HepG2 (cell line): ENCODE data around the gene PARP3. TPM values are rescaled to one million over a fixed set of nuclear protein-coding genes. Genes with fewer than 3 reads are reported as not detected.

Experiments
- ATAC-seq: fragments of 200-7000 bp; cut with Tn5 transposase; 3 replicates; pipeline ENCODE4 v1.9.1; 2020; ENCODE audit warnings: mild to moderate bottlenecking, moderate library complexity
- BruUV-seq: library from RNA; stranded (reverse); fragments of 400-500 nt; replicated peaks from 2 replicates; lab custom pipeline; 2021; lab: Mats Ljungman, UMichigan
- CTCF ChIA-PET: fragments of 300-600 bp; formaldehyde crosslinking; extraction: SDS; loops from one replicate; lab custom pipeline; 2021; ENCODE audit warnings: low total read pairs, inconsistent platforms, low intra/inter-chr PET ratio; lab: Yijun Ruan, JAX
- POLR2A ChIA-PET: fragments of 350-600 bp; sonication (Branson Sonifier 250); formaldehyde crosslinking; loops from one replicate; lab custom pipeline; 2020; ENCODE audit warnings: antibody characterized with exemption, inconsistent platforms; lab: Yijun Ruan, JAX
- DNase-seq: peaks from one replicate; pipeline ENCODE4 v3.0.0-alpha.2; 2015; ENCODE audit warnings: low spot score
- FAIRE-seq: peaks from 3 replicates; lab custom pipeline; 2011; peaks lifted over from hg19 to GRCh38; lab: Jason Lieb, UNC
- H2AFZ ChIP-seq: one replicate; pipeline ENCODE4 v1.6.1; 2011; ENCODE audit warnings: low read length, inconsistent platforms
- H3K27ac ChIP-seq: fragments of 300-600 bp; 3 replicates; pipeline ENCODE4 v1.8.0; 2011; ENCODE audit warnings: mixed run types, mild to moderate bottlenecking, mixed read lengths, low read length, inconsistent platforms; ENCODE audit not compliant: insufficient read depth; ENCODE audit errors: extremely low read length
- H3K27me3 ChIP-seq, 2 experiments: fragments of 200-600 bp in 1 of 2; 2 replicates in 1 of 2; 3 replicates in 1 of 2; pipeline versions ENCODE4 v1.6.0 to v1.8.0; 2011; ENCODE audit warnings: low read length in 2 of 2, mild to moderate bottlenecking in 2 of 2, moderate library complexity in 2 of 2, inconsistent platforms in 1 of 2; ENCODE audit not compliant: insufficient read depth in 2 of 2, control insufficient read depth in 1 of 2
- H3K36me3 ChIP-seq, 2 experiments: fragments of 200-600 bp in 1 of 2; replicated peaks in 1 of 2; 2 replicates in 1 of 2; 3 replicates in 1 of 2; pipeline versions ENCODE4 v1.5.1 to v1.8.0; 2011; ENCODE audit warnings: low read length in 2 of 2, inconsistent platforms in 1 of 2; ENCODE audit not compliant: insufficient read depth in 2 of 2, control insufficient read depth in 1 of 2
- H3K4me1 ChIP-seq: 2 replicates; pipeline ENCODE4 v1.5.1; 2012; ENCODE audit warnings: low read length, inconsistent platforms; ENCODE audit not compliant: insufficient read depth
- H3K4me2 ChIP-seq: 2 replicates; pipeline ENCODE4 v1.6.0; 2011; ENCODE audit warnings: low read depth, low read length, inconsistent platforms
- H3K4me3 ChIP-seq, 3 experiments: fragments of 200-600 bp in 1 of 3; sonication (generic), shearing (Covaris generic) in 1 of 3; replicated peaks in 1 of 3; 2 replicates each; pipeline ENCODE4 v1.5.1; 2011 to 2016; ENCODE audit warnings: low read length in 3 of 3, inconsistent platforms in 2 of 3, low read depth in 2 of 3, mild to moderate bottlenecking in 2 of 3, control low read depth in 1 of 3, mixed read lengths in 1 of 3; ENCODE audit not compliant: insufficient read depth in 1 of 3
- H3K79me2 ChIP-seq: one replicate; pipeline ENCODE4 v1.6.1; 2011; ENCODE audit warnings: low read length, inconsistent platforms; ENCODE audit not compliant: insufficient read depth
- H3K9ac ChIP-seq: 2 replicates; pipeline ENCODE4 v1.6.0; 2011; ENCODE audit warnings: mild to moderate bottlenecking, low read depth, low read length, inconsistent platforms; ENCODE audit not compliant: insufficient read depth
- H3K9me3 ChIP-seq: 2 replicates; pipeline ENCODE4 v1.5.1; 2012; ENCODE audit warnings: mild to moderate bottlenecking, low read length
- H4K20me1 ChIP-seq: 2 replicates; pipeline ENCODE4 v1.6.0; 2011; ENCODE audit warnings: inconsistent platforms, mild to moderate bottlenecking, low read length, moderate library complexity; ENCODE audit not compliant: insufficient read depth
- CSRNP2 ChIP-seq: sonication (generic); formaldehyde crosslinking; conservative IDR thresholded peaks from 2 replicates; pipeline ENCODE4 v1.8.0; 2022; ENCODE audit warnings: low read depth, missing genetic modification reagents
- HNF1B ChIP-seq: sonication (generic); formaldehyde crosslinking; IDR thresholded peaks from 2 replicates; pipeline ENCODE4 v1.5.1; 2020; ENCODE audit warnings: mild to moderate bottlenecking, moderate library complexity, missing genetic modification reagents
- SOX6 ChIP-seq, 2 experiments: fragments of 450-650 bp in 1 of 2; sonication (generic) in 1 of 2; formaldehyde crosslinking in 1 of 2; IDR thresholded peaks; 2 replicates each; pipeline versions ENCODE4 v1.4.0 to v1.6.1; 2017 to 2020; ENCODE audit warnings: antibody characterized with exemption in 1 of 2, mild to moderate bottlenecking in 1 of 2, missing genetic modification reagents in 1 of 2
- TCF12 ChIP-seq, 2 experiments: fragments of 450-650 bp in 1 of 2; sonication (generic) in 1 of 2; formaldehyde crosslinking in 1 of 2; IDR thresholded peaks; 2 replicates each; pipeline versions ENCODE4 v1.6.1 to v1.8.0; 2017 to 2022; ENCODE audit warnings: antibody characterized with exemption in 1 of 2, mild to moderate bottlenecking in 1 of 2, missing genetic modification reagents in 1 of 2, moderate library complexity in 1 of 2
- ZFP82 ChIP-seq: sonication (generic); formaldehyde crosslinking; IDR thresholded peaks from 2 replicates; pipeline ENCODE4 v1.5.1; 2020; ENCODE audit warnings: mild to moderate bottlenecking, missing genetic modification reagents, borderline replicate concordance
- ZMYM4 ChIP-seq: sonication (generic); formaldehyde crosslinking; IDR thresholded peaks from 2 replicates; pipeline ENCODE4 v1.8.1; 2023; ENCODE audit warnings: mild to moderate bottlenecking, missing genetic modification reagents
- ZNF274 ChIP-seq: sonication (generic); formaldehyde crosslinking; IDR thresholded peaks from 2 replicates; pipeline ENCODE4 v1.5.1; 2020; ENCODE audit warnings: mild to moderate bottlenecking, missing genetic modification reagents
- ZNF33A ChIP-seq: sonication (generic); formaldehyde crosslinking; IDR thresholded peaks from 2 replicates; pipeline ENCODE4 v1.5.1; 2020; ENCODE audit warnings: missing genetic modification reagents, mild to moderate bottlenecking, moderate library complexity, borderline replicate concordance
- ZNF574 ChIP-seq: sonication (generic); formaldehyde crosslinking; IDR thresholded peaks from 2 replicates; pipeline ENCODE4 v1.4.0; 2020; ENCODE audit warnings: missing genetic modification reagents
- ZUFSP ChIP-seq: sonication (generic); formaldehyde crosslinking; IDR thresholded peaks from 2 replicates; pipeline ENCODE4 v1.9.0; 2021; ENCODE audit warnings: missing genetic modification reagents, mild to moderate bottlenecking, borderline replicate concordance
- in situ Hi-C: cut with HindIII; loops from 2 replicates; pipeline ENCODE4 v1.10.0; 2017; ENCODE audit warnings: low pct_unique_long_range_greater_than_20kb; ENCODE audit not compliant: extremely low pct_ligation_motif_present
- intact Hi-C: fragments of 100-400 bp; cut with micrococcal nuclease; formaldehyde crosslinking; loops from one replicate; pipeline ENCODE4 v1.10.0; 2022; ENCODE audit not compliant: unreplicated experiment
- polyA plus RNA-seq, 8 experiments: library from polyadenylated mRNA; depleted of rRNA in 3 of 8; stranded (reverse) in 7 of 8; unstranded in 1 of 8; fragments of >200 nt; fragmentation: Illumina TruSeq in 4 of 8; extraction: Trizol in 4 of 8; gene quantifications; 2 replicates each; pipeline versions ENCODE4 v1.2.1 to v1.2.3, GENCODE V29; 2011 to 2016; ENCODE audit warnings: low read depth in 4 of 8, missing spikeins in 1 of 8, mixed read lengths in 1 of 8; ENCODE audit not compliant: insufficient read depth in 1 of 8
- total RNA-seq, 5 experiments: library from RNA; depleted of rRNA; stranded (reverse); fragments of >200 nt; fragmentation: Illumina TruSeq; extraction: Trizol; gene quantifications; 2 replicates each; pipeline ENCODE4 v1.2.3, GENCODE V29; 2016; ENCODE audit warnings: low read depth in 1 of 5

Gene PARP3
- total and polyA plus RNA-seq, 2 of the 13 experiments (the other 11 are each of a cell fraction or from before 2014, with no cell fraction given) = 11.2 to 21.5 TPM

- TF ChIP-seq ZUFSP (CRISPR knock-in tag) (no peak), ZMYM4 (no peak), ZFP82 (peak; percentile 88; the same call in 1 of the 2 replicates), HNF1B (CRISPR knock-in tag) (no peak), ZNF274 (CRISPR knock-in tag) (no peak)
Observed at GRCh38 chr3:51983578-51984268, 41.6 kb downstream of the PARP3 start (continued).

- peaks cover 0 to 1% of the 10 kb centered on the region in 2 experiments; a peak in 2 of 5 replicates for H3K36me3 ChIP-seq
- FAIRE-seq (no peak), ATAC-seq (no peak), DNase-seq (no peak)
- CTCF ChIA-PET = no interaction called here
- no TSS peak for BruUV-seq
- no peaks in the 10 kb centered on the region for H4K20me1 ChIP-seq
- peak overlapping the region; percentile 94 for H3K27ac ChIP-seq
- in situ Hi-C loops = no loop called here
- POLR2A ChIA-PET = interaction anchor here (1.2 to 6.4 kb wide), 7 partner anchors 9 to 485 kb away, joined by 4 to 187 read pairs (median 59); partner anchors contain the start of genes ABHD14A, ABHD14B, PARP3 and PCBP4
- intact Hi-C loops = no loop called here
- peak overlapping the region; percentile 98 for H3K4me2 ChIP-seq
- H3K79me2 ChIP-seq = peaks cover 17% of the 10 kb centered on the region
- H3K9me3 ChIP-seq = no peaks in the 10 kb centered on the region
- no peak overlapping the region for H2AFZ ChIP-seq
- H3K9ac ChIP-seq = peak overlapping the region; percentile 89
- peak overlapping the region; percentile 70 to 83 (median 73) for H3K4me3 ChIP-seq
- no peaks in the 10 kb centered on the region for H3K27me3 ChIP-seq
- H3K4me1 ChIP-seq = peaks cover 51% of the 10 kb centered on the region
- TF ChIP-seq SOX6 (IDR thresholded peaks at IDR 0.05) (no peak), SOX6 (CRISPR knock-in tag; IDR thresholded peaks at IDR 0.05) (peak; percentile 22; the same call in 1 of the 2 replicates), TCF12 (IDR thresholded peaks at IDR 0.05) (no peak), TCF12 (CRISPR knock-in tag; IDR thresholded peaks at IDR 0.05) (no peak), CSRNP2 (CRISPR knock-in tag) (no peak), ZNF574 (0 out of 2 replicates have a peak, but pooled peaks have one; percentile 6), ZNF33A (CRISPR knock-in tag) (no peak)
Observed at GRCh38 chr3:51984269-51984647, 42.1 kb downstream of the PARP3 start.
